ELR (cell line): ENCODE results near the gene SULT1E1.
"Not testable (repeated sequence)": the region's sequence is repeated elsewhere in the genome, so short reads cannot be mapped to it uniquely, and the experiment has no call there.

Experiments
- DNase-seq: peaks from one replicate; pipeline ENCODE4 v3.0.0-alpha.2; 2015; ENCODE audit warnings: low read depth

Gene SULT1E1

DNA sequence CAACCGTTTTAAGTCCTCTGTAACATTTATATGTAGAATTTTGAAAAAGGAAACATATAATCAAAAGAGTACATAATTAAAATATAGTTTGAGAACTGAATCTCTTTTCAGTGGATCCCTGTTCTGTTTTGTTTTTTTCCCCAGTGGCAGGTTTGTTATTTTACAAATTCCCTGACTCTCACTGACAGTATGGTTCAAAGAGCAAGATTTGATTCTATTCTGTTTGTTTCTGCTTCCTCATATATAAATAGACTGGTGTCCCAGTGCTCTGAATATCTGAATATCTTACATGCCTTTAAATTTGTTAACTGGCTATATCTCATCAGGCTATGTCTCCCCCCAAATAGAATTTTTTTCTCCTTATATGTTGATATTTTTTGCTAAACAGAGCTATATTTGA is 16.6 kb downstream of the SULT1E1 start:
- no peak for DNase-seq

DNA sequence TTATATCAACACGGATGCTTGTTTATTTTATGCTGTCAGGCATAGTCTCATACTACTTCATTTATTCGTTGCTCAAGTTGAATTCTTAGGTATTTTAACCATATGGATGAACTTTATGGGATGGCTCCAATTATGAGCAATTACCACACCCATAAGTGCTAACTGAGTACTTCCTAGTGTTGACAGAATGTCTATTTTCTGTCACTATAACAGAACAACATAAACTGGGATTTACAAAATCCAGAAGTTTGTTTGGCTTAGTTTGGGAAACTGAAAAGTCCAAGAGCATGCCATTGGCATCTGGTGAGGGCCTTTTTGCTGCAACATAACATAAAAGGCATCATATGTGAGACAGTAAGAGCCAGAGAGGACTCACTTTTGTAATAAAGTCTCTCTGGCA is 21.0 kb downstream of the SULT1E1 start:
- DNase-seq = no peak

DNA sequence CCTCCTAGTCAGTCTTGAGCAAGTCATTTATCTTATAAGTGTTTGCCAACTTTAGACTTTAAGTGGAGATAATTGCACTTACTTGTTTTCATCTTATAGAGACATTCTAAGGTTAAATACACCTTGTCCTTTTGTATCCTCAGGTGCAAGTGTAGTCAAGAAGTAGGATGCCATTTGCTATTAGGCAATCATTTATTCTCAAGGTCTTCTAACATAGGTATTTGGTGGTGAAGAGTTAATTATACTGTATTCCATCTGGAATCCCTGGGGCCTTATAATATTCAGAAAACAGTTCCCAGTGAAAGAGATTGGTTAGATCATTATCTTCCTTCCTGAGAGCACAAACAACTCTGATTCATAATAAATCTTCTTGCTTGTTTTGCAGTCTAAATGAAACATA is 23.7 kb downstream of the SULT1E1 start:
- DNase-seq = no peak

DNA sequence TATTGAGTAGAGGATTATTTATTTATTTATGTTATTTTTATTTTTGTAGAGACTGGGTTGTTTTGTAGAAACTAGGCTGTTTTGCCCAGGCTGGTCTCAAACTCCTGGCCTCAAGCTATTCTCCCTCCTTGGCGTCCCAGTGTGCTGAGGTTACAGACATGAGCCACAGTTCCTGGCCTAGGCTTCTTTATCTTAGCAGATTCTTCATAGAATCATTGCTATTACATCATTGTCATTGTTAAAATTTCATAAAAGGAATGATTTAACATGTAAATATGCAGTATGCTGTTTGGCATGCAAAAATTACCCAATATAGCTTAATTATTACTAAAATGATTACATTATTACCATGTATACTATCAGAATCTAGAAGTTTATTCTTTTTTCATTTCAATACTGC is 24.2 kb downstream of the SULT1E1 start:
- no peak for DNase-seq

DNA sequence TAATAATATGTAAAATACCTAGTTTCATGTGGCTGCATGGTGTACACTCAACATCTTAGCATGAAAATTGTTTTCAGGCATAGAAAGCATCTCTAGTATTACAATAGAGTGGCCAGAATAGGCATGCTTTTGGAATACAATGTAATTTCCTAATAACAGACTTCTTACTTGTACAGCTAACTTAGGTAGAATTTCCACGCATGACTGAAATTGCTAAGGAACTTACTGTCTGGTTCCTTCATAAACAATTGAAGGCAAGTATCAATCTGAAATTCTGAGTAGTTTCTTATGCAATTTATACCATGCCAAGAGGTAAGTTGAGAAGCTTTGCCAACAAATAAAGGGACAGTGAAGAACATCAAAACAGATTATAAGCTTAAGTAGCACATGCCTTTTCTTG is 26.7 kb downstream of the SULT1E1 start:
- no peak for DNase-seq

DNA sequence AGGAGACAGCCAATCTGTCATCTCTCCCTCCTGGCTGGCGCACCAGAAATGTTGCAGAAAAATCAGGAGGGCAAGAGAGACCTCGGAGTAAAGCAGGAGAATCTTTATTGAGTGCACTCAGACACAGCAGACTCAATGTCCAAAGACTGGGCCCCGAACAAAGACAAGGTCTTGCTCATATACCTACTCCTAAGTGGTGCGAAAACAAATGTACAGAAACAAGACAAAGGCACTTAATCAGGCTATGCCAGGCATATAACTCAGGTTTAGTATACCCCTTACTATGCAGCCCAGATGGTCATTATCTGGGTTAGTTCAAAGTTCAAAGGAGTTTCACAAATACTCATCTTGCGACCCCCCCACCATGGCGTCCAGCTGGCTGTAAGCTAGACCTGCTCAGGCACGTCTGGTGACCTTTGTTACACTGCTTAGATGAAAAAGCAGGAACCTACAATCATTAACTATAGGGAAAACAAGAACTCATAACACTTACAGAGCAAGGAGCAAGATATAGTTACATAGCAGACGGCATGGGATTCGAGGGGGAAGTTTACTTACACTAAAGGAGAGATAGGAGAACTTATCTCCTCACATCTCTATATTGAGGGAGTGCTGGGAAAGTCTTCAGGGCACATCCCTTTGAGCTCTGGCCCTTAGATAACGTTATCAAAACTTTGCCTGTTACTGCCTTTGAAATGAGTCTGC is 27.5 kb downstream of the SULT1E1 start:
- DNase-seq = no peak

DNA sequence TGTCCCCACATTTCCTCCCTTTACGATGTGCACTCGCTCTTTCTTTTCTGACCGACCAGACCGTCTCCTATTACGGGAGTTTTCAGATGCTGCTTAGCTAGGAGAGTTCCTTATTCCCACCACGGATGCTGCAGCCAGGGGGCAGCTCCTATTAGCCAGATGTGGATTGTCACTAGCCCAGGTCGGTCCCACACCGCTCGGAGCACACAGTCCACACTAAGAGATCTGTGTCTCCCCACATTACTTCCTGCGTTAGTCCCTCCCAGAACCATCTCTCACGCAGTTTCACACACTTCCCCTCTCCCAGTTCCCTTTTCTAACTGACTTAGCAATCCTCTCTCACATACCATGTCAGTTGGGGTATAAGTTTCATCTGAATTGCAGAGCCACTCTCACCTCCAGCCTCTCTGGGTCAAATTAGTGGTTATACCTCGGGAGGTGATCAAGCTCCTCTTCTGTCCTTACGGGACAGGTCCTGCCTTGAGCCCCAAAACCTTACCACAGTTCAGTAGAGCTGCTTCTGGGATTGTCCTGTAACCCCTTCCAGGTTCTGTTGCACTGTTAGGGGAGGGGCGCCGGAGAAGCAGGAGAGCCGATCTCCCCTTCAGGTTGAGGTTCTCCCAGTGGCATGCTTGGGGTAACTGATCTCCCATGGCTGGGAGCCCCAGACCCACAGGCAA is 28.2 kb downstream of the SULT1E1 start:
- no peak for DNase-seq

DNA sequence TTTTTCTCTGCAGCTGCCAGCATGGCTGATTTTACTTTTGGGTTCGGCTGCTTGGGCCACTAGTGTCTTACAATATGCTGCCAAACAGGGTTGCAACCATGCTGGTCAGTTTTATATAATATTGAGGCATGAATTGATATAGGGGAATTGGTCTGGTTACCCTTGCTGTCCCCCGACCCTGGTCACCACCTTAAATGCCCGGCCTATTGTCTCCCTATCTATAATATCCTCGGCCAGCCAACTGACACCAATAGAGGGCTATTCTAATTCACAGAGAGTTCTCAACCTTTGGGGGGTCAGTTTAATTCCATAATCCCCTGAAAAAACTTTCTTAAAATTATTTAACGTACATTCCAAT is 28.7 kb downstream of the SULT1E1 start:
- DNase-seq = no peak

DNA sequence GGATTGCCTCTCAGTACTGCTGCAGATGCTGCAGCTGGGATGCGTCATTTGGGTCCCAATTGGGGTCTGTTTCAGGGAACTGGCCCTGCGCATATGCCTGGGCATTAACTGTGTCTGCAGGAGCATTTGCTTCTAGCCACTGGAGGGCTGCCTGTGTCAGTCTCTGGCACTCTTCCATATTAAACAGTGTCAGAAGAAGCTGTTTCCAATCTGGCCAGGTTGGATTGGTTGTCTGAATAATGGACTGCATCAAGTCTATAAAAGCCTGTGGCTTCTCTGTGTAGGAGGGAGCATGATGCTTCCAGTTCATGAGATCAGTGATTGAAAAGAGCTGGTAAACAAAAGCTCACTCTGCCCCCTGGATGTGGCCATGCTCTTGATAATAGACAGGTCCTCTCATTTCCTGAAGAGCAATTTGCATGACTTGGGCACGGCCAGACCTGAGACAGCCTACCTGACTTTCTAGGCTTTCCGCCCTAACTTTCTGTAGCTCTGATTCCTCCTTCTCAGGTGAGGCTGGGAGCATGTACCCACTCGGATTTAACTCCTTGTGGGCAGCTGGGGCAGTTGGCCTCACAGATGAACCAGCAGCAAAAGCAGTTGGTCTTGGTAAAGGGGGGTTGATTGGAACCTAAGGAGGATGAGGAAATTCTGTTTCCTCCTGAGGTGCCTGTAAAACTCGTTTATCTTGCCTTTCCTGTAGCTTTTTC is 29.2 kb downstream of the SULT1E1 start:
- no peak for DNase-seq

DNA sequence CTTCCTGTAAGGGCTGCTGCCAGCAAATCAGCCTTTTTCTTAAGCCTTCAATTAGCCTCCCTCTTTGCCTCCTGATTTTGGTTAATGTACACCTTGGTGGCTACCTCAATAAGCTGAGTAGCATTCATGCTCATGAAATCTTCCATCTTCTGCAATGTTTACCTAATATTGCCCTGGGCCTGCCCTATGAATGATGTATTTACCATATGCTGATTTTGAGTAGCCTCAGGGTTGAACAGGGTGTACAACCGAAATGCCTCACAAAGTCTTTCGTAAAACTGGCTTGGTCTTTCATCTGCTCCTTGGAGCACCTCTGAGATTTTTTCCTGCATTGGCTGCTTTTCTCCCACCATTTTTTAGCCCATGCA is 29.8 kb downstream of the SULT1E1 start:
- no peak for DNase-seq

DNA sequence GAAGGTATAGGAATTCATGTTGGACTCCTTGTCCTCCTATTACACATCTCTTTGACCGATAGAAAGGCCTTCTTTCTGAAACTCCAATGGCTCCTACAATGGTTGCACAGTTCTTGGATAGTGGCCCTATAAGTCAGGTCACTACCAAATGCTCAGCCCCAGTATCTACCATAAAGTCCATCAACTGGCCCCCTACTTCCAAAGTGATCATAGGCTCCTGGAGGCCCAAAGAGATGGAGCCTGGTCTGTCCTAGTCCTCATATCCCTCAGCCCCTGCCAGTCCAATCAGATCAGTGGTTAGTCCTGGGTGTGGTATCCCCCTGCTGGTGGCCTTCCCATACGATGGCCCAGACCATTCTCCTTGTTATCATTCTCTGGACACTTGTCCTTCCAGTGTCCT is 30.3 kb downstream of the SULT1E1 start:
- no peak for DNase-seq

DNA sequence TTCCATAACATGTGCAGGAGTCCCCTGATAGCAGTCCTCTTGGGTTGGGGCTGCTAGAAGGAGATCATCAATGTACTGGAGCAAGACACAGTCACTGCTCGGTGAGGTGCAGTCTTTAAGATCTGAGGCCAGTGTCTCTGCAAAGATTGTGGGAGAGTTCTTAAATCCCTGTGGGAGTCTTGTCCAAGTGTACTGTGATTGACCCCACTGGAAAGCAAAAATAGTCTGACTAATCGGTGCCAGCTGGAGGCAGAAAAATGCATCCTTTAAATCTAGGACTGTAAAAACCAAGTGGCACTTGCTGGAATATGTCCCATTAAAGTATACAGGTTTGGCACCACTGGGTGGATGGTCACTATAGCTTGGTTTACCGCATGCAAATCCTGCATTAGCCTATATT is 31.1 kb downstream of the SULT1E1 start:
- DNase-seq = no peak

DNA sequence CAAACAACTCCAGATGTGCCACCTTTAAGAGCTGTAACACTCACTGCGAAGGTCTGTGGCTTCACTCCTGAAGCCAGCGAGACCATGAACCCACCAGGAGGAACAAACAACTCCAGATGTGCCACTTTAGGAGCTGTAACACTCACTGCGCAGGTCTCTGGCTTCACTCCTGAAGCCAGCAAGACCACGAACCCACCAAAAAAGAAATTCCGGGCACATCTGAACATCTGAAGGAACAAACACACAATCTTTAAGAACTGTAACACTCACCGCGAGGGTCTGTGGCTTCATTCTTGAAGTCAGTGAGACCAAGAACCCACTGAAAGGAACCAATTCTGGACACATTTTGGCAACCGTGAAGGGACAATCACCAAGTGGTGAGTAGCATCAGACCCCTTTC is 34.9 kb downstream of the SULT1E1 start:
- DNase-seq = not testable (repeated sequence)

DNA sequence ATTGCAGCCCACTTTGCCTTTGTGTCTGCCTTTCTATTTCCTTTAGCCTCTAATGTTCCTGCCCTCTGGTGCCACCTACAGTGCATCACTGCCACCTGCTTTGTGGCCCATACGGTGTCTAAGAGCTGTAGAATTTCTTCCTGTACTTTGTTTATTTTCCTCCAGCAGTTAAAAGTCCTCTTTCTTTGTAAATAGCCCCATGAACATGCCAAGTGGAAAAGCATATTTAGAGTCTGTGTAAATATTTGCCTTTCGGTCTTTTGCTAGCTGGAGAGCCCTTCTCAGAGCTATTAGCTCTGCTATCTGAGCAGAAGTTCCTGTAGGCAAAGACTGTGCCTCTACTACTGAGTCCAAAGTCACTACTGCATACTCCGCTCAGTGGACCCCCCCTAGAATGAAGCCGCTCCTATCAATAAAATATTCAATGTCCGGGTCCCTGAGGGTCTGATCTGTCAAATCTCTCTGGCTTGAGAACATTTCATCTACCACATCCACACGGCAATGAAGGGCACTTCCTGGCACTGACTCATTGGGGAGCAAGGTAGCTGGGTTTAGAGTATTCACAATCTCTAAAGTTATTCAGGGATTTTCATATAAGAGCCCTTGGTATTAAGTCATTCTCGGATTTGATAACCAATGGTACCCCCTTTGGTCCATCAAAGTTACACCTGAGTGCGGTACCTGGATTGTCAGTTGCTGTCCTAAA is 36.3 kb downstream of the SULT1E1 start:
- peak; percentile 6 for DNase-seq

DNA sequence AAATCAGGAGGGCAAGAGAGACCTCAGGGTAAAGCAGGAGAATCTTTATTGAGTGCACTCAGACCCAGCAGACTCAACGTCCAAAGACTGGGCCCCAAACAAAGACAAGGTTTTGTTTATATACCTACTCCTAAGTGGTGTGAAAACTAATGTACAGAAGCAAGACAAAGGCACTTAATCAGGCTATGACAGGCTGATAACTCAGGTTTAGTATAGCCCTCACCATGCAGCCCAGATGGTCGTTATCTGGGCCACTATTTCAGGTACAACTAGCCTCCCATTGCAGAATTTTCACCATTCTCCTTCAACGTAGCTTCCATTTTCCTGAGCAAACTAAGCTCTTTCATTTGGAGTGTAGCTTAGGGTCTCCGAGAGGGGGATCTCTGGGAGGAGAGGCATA is 36.9 kb downstream of the SULT1E1 start:
- no peak for DNase-seq

DNA sequence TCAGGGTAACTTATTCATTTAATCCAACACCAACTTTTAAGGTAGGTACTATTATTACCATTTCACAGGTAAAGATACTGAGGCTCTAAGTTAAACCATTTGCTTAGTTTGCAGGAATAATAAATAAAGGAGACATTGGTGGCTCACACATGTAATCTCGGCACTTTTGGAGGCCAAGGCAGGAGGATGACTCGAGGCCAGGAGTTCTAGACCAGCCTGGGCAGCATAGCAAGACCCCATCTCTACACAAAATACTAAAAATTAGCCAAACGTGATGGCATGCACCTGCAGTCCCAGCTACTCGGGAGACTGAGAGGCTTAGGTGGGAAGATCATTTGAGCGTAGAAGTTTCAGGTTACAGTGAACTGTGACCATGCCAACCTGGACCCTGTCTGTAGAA is 37.7 kb downstream of the SULT1E1 start:
- no peak for DNase-seq

DNA sequence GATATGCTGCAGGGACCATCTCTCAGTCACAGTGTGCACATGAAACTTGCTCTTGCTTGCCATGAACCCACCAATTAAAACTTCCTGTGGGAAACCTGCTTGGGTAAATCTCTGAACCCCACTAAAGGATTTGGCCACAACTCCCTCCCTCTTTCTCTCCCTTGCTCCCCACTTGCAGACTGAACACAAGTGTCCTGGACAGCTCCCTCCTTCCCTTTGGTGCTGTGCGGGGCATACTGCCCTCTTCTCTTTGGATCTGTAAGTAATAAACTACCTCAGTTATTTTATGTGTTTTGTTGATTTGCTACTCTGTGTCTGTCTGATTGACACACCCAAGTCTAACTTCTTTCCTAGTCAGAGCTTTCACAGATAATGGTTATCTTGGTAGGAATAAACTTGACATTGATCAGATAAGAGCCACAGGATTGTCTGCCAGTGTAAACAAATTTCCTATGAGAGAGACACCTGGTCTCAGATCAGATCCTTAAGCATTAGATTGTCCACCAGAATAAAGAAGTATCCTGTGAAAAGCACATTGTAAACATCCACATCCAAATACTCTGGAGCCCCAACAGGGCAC is 41.8 kb downstream of the SULT1E1 start:
- DNase-seq = no peak

DNA sequence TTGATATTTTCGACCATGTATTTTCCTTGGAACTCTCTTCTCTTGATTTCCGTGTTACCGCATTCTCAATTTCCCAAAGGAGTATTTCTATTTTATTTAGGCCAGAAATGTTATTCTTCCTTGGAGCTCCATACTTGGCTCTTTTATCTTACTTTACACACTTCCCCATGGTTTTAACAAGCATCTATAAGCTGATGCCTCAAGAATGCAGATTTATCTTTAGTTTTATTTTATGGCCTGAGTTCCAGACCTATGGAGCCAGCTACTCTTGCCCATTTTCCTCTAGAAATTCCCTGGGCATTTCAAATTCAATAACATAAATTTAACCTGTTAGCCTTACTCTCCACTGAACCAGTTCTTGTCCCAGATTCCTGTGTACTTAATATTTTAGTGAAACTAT is 43.7 kb downstream of the SULT1E1 start:
- no peak for DNase-seq

DNA sequence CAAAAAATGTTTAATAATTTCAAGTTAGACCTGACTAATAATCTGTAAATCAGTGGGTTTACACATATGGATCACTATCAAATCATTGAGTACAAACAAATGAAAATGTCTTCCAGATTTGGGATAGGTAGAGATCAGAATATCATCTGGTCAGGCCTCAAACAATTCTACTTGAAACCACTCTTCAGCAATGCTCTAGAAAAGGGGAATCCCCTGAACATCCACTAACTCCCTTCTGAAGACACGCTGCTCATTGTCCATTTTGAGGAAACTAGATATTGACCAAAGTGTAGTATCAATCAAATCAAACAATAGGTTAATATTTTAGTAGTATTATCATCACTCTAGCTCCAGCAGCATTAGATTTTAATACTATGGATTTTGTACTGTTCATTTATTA is 46.3 kb downstream of the SULT1E1 start:
- no peak for DNase-seq

DNA sequence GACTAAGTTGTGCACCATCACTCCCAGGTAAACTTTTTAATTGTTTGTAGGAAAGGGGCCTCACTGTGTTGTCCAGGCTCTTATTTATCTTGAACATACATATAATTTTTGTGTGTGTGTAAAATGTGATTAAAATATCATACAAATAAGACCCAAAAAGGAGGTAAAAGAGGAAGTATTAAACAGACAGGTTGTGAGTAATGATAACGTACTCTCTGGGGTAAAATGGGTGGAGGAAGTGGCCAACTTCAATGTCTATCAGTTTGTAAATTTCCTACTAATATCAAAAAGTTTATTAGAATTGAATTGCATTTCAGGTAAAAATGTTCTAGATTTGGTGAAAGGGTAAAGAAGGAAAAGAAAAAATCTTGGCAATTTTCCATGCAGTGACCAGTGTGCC is 48.8 kb downstream of the SULT1E1 start:
- DNase-seq = no peak

DNA sequence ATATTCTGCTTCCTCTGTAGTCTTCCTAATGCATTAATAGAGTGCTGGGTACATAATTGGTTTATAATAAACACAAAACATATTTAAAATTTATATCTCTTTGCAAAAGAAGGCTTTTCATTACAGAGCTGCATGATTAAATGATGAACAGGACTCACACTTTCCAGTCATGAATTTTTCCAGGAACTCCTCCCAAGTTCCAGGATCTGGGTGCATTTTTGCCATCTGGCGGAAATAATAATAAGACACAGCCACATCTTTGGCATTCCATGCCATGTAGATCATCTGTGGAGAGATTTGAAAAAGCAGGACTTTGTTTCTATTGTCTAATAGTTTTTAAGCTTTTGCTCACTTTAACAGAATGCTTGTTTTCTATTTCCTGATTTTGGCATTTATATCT is 59.3 kb downstream of the SULT1E1 start:
- peak; percentile 1 for DNase-seq

DNA sequence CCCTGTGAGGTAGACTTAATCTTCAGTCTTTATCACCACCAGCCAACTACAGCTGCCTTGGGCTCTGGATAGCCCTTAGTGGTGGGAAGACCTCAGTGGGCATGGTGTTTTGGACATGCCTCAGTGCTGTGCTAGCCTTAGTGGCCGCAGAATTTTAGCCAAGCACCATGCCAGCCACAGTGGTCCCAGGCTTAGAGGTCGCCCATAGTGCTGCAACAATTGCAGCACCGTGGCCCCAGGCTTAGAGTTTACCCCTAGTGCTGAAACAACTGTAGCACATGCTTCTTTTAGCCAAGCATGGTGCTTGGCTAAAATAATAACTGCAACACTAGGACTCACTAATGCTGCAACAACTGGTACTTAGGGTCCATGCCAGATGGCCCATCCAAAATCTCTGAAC is 60.6 kb downstream of the SULT1E1 start:
- DNase-seq = no peak

DNA sequence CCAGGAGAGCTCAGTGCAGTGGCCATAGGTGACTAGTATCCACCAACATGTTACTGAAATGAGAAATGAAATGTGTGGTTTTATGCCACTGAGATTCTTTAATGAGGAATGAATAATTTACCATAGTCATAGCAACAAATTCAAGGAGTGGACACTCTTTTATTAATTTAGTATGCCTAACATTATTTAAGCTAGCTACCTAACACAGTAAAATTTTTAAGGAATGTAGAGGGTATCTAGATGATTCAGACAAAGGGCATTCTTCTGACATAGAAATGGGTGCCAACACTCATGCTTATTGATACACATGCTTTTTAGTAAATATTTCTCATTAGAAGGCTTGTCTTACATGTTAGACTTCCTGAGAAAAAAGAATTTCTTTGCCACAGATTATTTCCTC is 66.2 kb downstream of the SULT1E1 start:
- no peak for DNase-seq
